Chondrocyte (in vitro differentiated cells): Measurements from ENCODE around the gene DPP10. TPM values are rescaled to one million over a fixed set of nuclear protein-coding genes. Genes with fewer than 3 reads are reported as not detected.

Experiments
- DNase-seq: peaks from one replicate; pipeline ENCODE4 v3.0.0; 2021; ENCODE audit warnings: mixed read lengths, low spot score
- H3K27ac Mint-ChIP-seq: one replicate; pipeline ENCODE4 v1.8.0; 2021; ENCODE audit warnings: mild to moderate bottlenecking, moderate library complexity, mixed read lengths; ENCODE audit not compliant: unreplicated experiment
- H3K27me3 Mint-ChIP-seq: 2 replicates; pipeline ENCODE4 v1.8.0; 2021; ENCODE audit warnings: low read depth, mixed read lengths
- H3K36me3 Mint-ChIP-seq: 2 replicates; pipeline ENCODE4 v1.8.0; 2021; ENCODE audit warnings: low read depth, mixed read lengths
- H3K4me1 Mint-ChIP-seq: 2 replicates; pipeline ENCODE4 v1.8.0; 2021; ENCODE audit warnings: low read depth, mild to moderate bottlenecking, mixed read lengths
- H3K4me3 Mint-ChIP-seq: one replicate; pipeline ENCODE4 v1.8.0; 2021; ENCODE audit warnings: mild to moderate bottlenecking, moderate library complexity, mixed read lengths; ENCODE audit not compliant: unreplicated experiment
- H3K9me3 Mint-ChIP-seq: 2 replicates; pipeline ENCODE4 v1.8.0; 2021; ENCODE audit warnings: low read depth, mixed read lengths
- total RNA-seq: library from RNA; stranded (reverse); gene quantifications from 3 replicates; pipeline ENCODE4 v1.2.1, GENCODE V29; 2021
- TF ChIP-seq, protein P1 (sequence below): fragments of 200-600 bp; sonication (generic); IDR thresholded peaks from 2 replicates; pipeline ENCODE4 v1.5.0; 2021; ENCODE audit warnings: antibody characterized with exemption, mild to moderate bottlenecking, moderate library complexity

The DPP10 gene
- total RNA-seq, 1 donor from 2014 or later, result not detected

DNA sequence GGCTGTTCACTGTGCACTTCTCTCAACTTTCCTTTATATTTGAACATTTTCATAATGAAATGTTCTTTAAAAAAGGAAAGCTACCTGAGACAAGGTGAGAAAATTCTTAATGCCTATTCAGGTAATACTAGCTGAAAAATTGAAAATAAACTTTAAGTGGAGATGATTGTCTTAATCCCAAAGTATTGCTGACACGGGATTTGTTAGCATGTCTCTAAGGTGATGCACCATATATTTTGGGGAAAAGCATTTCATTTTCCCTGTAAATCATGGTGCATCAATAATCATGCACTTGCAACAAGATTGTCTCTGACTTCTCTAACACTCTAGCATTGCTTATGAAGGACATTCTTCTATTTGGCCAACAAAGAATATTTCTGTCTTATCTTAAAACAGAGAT lies 848.0 kb downstream of the DPP10 start:
- Mint-ChIP-seq H3K27ac (no peak overlapping the region), H3K36me3 (no peaks in the 10 kb centered on the region), H3K4me3 (no peak overlapping the region), H3K27me3 (no peaks in the 10 kb centered on the region), H3K4me1 (no peaks in the 10 kb centered on the region), H3K9me3 (peaks cover 6% of the 10 kb centered on the region)
- TF ChIP-seq, protein P1, sequence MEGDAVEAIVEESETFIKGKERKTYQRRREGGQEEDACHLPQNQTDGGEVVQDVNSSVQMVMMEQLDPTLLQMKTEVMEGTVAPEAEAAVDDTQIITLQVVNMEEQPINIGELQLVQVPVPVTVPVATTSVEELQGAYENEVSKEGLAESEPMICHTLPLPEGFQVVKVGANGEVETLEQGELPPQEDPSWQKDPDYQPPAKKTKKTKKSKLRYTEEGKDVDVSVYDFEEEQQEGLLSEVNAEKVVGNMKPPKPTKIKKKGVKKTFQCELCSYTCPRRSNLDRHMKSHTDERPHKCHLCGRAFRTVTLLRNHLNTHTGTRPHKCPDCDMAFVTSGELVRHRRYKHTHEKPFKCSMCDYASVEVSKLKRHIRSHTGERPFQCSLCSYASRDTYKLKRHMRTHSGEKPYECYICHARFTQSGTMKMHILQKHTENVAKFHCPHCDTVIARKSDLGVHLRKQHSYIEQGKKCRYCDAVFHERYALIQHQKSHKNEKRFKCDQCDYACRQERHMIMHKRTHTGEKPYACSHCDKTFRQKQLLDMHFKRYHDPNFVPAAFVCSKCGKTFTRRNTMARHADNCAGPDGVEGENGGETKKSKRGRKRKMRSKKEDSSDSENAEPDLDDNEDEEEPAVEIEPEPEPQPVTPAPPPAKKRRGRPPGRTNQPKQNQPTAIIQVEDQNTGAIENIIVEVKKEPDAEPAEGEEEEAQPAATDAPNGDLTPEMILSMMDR, result no peak
- DNase-seq, result no peak

DNA sequence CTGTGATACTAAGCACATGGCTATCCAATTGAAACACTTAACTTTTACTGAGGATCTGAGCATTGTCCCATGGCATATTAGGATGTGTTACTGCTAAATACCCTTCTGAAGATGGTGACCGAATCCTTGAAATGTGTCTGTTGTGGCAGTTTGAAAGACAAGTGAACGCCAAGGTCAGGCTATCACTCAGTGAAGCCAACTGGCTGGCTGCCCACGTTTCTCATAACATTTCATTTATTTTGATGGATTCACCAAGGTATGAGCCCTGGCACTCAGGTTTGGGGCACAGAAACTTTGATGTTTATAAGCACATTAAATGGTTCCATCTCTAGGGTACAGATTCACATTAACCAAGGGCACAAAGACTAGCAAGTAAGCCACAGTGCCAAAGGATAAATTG lies 850.3 kb downstream of the DPP10 start:
- Mint-ChIP-seq H3K4me1 (no peaks in the 10 kb centered on the region), H3K27ac (no peak overlapping the region), H3K27me3 (no peaks in the 10 kb centered on the region), H3K36me3 (no peaks in the 10 kb centered on the region), H3K4me3 (no peak overlapping the region), H3K9me3 (peaks cover 6% of the 10 kb centered on the region)
- DNase-seq, result no peak
- TF ChIP-seq, protein P1, result no peak

DNA sequence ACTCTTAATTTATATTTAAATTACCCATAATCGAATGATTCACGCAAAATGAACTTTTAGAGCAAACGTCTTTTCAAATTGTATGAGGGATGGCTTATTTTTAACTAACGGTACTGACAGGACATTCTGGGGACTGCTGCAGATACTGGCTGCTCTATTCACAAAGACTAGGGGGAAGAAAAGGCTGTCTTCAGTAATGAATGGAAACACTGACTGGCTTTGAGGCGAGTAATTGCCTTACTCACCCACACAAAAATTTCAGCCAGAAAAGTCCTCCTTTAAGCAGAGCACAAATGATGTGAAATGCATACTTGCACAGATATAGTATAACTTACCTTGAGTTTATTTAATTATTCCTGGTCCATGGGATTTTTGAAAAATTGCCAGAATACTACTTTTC lies 852.6 kb downstream of the DPP10 start:
- Mint-ChIP-seq H3K9me3 (no peaks in the 10 kb centered on the region), H3K36me3 (no peaks in the 10 kb centered on the region), H3K4me1 (no peaks in the 10 kb centered on the region), H3K27ac (no peak overlapping the region), H3K4me3 (no peak overlapping the region), H3K27me3 (no peaks in the 10 kb centered on the region)
- TF ChIP-seq, protein P1, result no peak
- no peak for DNase-seq

DNA sequence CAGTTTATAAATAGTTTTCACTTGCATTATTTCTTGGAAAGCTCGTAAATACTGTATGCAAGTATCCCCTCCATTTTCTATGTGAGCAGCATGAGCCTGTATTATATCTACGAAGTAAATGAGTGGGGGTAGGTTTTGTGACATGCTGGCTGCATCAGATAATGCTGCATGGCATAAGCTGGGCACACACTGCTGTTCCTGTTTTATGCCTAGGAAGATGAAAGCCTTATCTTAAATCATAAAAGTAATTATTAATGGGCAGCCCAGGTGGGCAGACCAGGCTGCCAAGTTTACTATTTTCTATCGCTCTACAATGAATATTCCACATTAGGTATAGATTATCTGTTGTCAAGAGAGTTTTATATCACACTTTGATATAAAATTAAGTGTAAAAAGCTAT lies 854.6 kb downstream of the DPP10 start:
- no peaks in the 10 kb centered on the region for H3K27me3 Mint-ChIP-seq
- no peak overlapping the region for H3K4me3 Mint-ChIP-seq
- H3K36me3 Mint-ChIP-seq, result no peaks in the 10 kb centered on the region
- H3K9me3 Mint-ChIP-seq, result peaks cover 4% of the 10 kb centered on the region
- H3K27ac Mint-ChIP-seq, result no peak overlapping the region
- H3K4me1 Mint-ChIP-seq, result no peaks in the 10 kb centered on the region
- no peak for DNase-seq
- TF ChIP-seq, protein P1, result no peak

DNA sequence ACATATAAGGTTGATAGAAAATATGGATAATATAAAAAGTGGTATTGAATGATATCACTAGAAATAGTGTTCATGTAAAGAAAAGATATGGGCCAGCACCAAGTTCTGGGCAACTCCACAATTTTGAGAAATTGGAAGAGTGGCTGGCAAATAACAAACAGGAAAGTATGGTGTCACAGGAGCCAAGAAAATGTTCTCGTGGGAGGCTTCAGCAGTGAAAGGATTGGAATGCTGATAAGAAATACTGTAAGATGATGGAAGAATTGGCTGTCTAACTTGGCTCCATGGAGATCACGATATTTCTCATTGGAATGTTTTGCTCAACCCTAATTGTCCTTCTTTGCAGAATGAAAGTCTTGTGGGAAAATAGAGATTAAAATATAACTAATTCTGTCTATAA lies 856.8 kb downstream of the DPP10 start:
- DNase-seq, result no peak
- no peaks in the 10 kb centered on the region for H3K4me1 Mint-ChIP-seq
- H3K9me3 Mint-ChIP-seq, result peaks cover 4% of the 10 kb centered on the region
- no peak overlapping the region for H3K4me3 Mint-ChIP-seq
- TF ChIP-seq, protein P1, result no peak
- H3K27me3 Mint-ChIP-seq, result no peaks in the 10 kb centered on the region
- no peaks in the 10 kb centered on the region for H3K36me3 Mint-ChIP-seq
- H3K27ac Mint-ChIP-seq, result no peak overlapping the region
